Thyroid gland (tissue), 4 donors: Measurements from ENCODE around the gene DROSHA.

Experiments
- POLR2A ChIP-seq, 2 donors: fragments of 450-650 bp; IDR thresholded peaks; one replicate each; pipeline ENCODE4 v1.6.1; 2017; ENCODE audit warnings: antibody characterized with exemption in 2 of 2, mild to moderate bottlenecking in 2 of 2, moderate library complexity in 1 of 2
- TF ChIP-seq, protein P1 (sequence below), 6 experiments: fragments of 200-600 bp in 3 of 6; fragments of 450-650 bp in 3 of 6; sonication (generic) in 3 of 6; IDR thresholded peaks; one replicate each; pipeline ENCODE4 v1.5.1; 2016 to 2019; ENCODE audit warnings: antibody characterized with exemption in 6 of 6, mild to moderate bottlenecking in 2 of 6, inconsistent platforms in 1 of 6, moderate library complexity in 1 of 6

DNA sequence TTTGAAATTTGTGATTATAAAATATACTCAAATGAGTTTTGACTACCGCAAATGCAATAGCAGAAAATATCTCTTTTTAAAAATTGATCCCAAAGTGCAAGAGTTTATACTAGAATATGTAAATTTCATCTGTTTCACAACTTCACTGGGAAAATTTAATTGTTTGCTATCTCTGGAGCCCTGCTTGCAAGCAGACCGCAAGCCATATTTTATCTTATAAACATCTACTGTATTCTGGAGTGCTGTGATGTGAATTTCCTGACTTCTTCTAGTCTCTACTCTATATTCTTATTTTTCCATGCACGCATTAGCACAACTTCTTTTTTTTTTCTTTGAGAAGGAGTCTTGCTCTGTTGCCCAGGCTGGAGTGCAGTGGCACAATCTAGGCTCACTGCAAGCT, 98.7 kb downstream of the DROSHA start:
- TF ChIP-seq, protein P1, sequence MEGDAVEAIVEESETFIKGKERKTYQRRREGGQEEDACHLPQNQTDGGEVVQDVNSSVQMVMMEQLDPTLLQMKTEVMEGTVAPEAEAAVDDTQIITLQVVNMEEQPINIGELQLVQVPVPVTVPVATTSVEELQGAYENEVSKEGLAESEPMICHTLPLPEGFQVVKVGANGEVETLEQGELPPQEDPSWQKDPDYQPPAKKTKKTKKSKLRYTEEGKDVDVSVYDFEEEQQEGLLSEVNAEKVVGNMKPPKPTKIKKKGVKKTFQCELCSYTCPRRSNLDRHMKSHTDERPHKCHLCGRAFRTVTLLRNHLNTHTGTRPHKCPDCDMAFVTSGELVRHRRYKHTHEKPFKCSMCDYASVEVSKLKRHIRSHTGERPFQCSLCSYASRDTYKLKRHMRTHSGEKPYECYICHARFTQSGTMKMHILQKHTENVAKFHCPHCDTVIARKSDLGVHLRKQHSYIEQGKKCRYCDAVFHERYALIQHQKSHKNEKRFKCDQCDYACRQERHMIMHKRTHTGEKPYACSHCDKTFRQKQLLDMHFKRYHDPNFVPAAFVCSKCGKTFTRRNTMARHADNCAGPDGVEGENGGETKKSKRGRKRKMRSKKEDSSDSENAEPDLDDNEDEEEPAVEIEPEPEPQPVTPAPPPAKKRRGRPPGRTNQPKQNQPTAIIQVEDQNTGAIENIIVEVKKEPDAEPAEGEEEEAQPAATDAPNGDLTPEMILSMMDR (IDR thresholded peaks at IDR 0.05) = no peak
- no peak for TF ChIP-seq POLR2A (IDR thresholded peaks at IDR 0.05)
